ENCODE data around the gene TPRN. TPM values are rescaled to one million over a fixed set of nuclear protein-coding genes. Genes with fewer than 3 reads are reported as not detected.

TPRN gene
- total and polyA plus RNA-seq, 9 of the 15 experiments (the other 6 are each of a cell fraction or from before 2014, with no cell fraction given), result 0.31 to 31.9 (median 4.4) TPM

GRCh38 chr9:137223078-137223970 lies 22.8 kb upstream of the TPRN start (continued):
- no peak for TF ChIP-seq RBM22 (IDR thresholded peaks at IDR 0.05; ENCODE audit: low read depth, low read length, poor library complexity, severe bottlenecking)
- TF ChIP-seq ZNF780A (CRISPR knock-in tag; IDR thresholded peaks at IDR 0.05), result 0 out of 2 replicates have a peak, but pooled peaks have one; percentile 20
- TF ChIP-seq SAFB (IDR thresholded peaks at IDR 0.05; ENCODE audit: borderline replicate concordance, low read depth, low read length), result peak; percentile 38; the same call in 1 of the 2 replicates
- TF ChIP-seq NRF1 (conservative IDR thresholded peaks at IDR 0.05 in 1 of 2, IDR thresholded peaks at IDR 0.05 in 1 of 2), result peak; percentile 97

- H3K4me3 ChIP-seq, result peak within 1 kb of the TSS; percentile 85
- in situ Hi-C loops (cut with MboI), result no loop called here
- peaks cover 11% of the 10 kb centered on the region; the same call in 1 of the 3 replicates for H3K36me3 ChIP-seq (ENCODE audit: control insufficient read depth, insufficient read depth, low read length)
- no peak for FAIRE-seq
- peak within 1 kb of the TSS; percentile 70 for H2AFZ ChIP-seq (ENCODE audit: low read depth, low read length)
- no peaks in the 10 kb centered on the region for H3K9me1 ChIP-seq (ENCODE audit: control insufficient read depth, insufficient read depth, low read length)
- intact Hi-C loops (cut with micrococcal nuclease), result no loop called here
- peak; percentile 0; the same call in 1 of the 3 replicates for ATAC-seq
- peaks cover 16% of the 10 kb centered on the region; the same call in 2 of the 3 replicates for H3K79me2 ChIP-seq (ENCODE audit: control insufficient read depth, insufficient read depth, low read length)
- no peaks in the 10 kb centered on the region for H3K27me3 ChIP-seq (ENCODE audit: control insufficient read depth in 2 of 2, insufficient read depth in 2 of 2, low read length in 2 of 2)
- no peaks in the 10 kb centered on the region for H4K20me1 ChIP-seq (replicated peaks; ENCODE audit: control insufficient read depth, insufficient read depth, low read length)
- peak within 1 kb of the TSS; percentile 68 to 97 for H3K9ac ChIP-seq (ENCODE audit: insufficient read depth in 1 of 2, low read depth in 2 of 2, low read length in 2 of 2)
- CTCF ChIA-PET (ENCODE audit: low intra/inter-chr PET ratio), result no interaction called here
- POLR2A ChIA-PET, result interaction anchor here (0.6 to 2.1 kb wide), 11 partner anchors 12 to 176 kb away, joined by 3 to 12 read pairs (median 5); partner anchors contain the start of genes SAPCD2, TPRN and TUBB4B
- BruUV-seq (replicated peaks), result no TSS peak
- H3K4me2 ChIP-seq (ENCODE audit: insufficient read depth, low read length), result peak within 1 kb of the TSS; percentile 74
- H3K9me3 ChIP-seq (replicated peaks; ENCODE audit: control insufficient read depth, insufficient read depth, low read depth, low read length), result no peaks in the 10 kb centered on the region
- no peak for DNase-seq (ENCODE audit: extremely low read depth in 1 of 4, low spot score in 3 of 4)
- H3K27ac ChIP-seq (ENCODE audit: extremely low read depth, low read depth, low read length), result peak within 1 kb of the TSS; percentile 83
- WGBS (ENCODE audit: insufficient coverage, low coverage, missing lambda C conversion rate), result 53% methylated on average over 10 of the region's 88 CpGs
- H3K4me1 ChIP-seq (replicated peaks in 1 of 2; ENCODE audit: control insufficient read depth in 2 of 2, insufficient read depth in 2 of 2, low read length in 2 of 2), result peaks cover 33 to 95% of the 10 kb centered on the region in 2 experiments
- TF ChIP-seq TRIM25 (IDR thresholded peaks at IDR 0.05; ENCODE audit: borderline replicate concordance), result no peak
- TF ChIP-seq ZNF408 (CRISPR knock-in tag; IDR thresholded peaks at IDR 0.05; ENCODE audit: low read depth), result no peak
- peak; percentile 58; the same call in 1 of the 2 replicates for TF ChIP-seq ZBTB7A (IDR thresholded peaks at IDR 0.05; ENCODE audit: borderline replicate concordance, control insufficient read depth, low read depth, low read length)
- TF ChIP-seq CHD4 (IDR thresholded peaks at IDR 0.05; ENCODE audit: insufficient read depth, insufficient replicate concordance, low read depth, low read length, poor library complexity, severe bottlenecking), result no peak
- peak; percentile 44; the same call in 1 of the 2 replicates for TF ChIP-seq ZBTB33 (CRISPR knock-in tag; IDR thresholded peaks at IDR 0.05)
- TF ChIP-seq ZNF717 (CRISPR knock-in tag; IDR thresholded peaks at IDR 0.05), result no peak
- no peak for TF ChIP-seq HEY1 (CRISPR knock-in tag; IDR thresholded peaks at IDR 0.05; ENCODE audit: borderline replicate concordance)
- TF ChIP-seq ZBTB1 (CRISPR knock-in tag; IDR thresholded peaks at IDR 0.05; ENCODE audit: borderline replicate concordance, low read depth), result 0 out of 2 replicates have a peak, but pooled peaks have one; percentile 56
These were observed 21.9 kb upstream of the TPRN start, which contains the start of gene RNF208 for GRCh38 chr9:137222190-137223077. TSS of gene RNF208 (minus strand) at chr9:137222240. CDS start at chr9:137221212, 1,028 bp downstream.
